GM23338 (cell line): Measurements from ENCODE around the gene SLC15A1. TPM values are rescaled to one million over a fixed set of nuclear protein-coding genes. Genes with fewer than 3 reads are reported as not detected.

Experiments
- ATAC-seq: fragments of 200-7000 bp; cut with Tn5 transposase; 3 replicates; pipeline ENCODE4 v1.9.1; 2020
- DNase-seq: peaks from one replicate; pipeline ENCODE4 v3.0.0-alpha.2; 2015; ENCODE audit warnings: low spot score
- H2AFZ ChIP-seq: fragments of 200-600 bp; sonication (generic); 2 replicates; pipeline ENCODE4 v1.8.0; 2016; ENCODE audit warnings: antibody characterized with exemption, mild to moderate bottlenecking, moderate library complexity
- H3F3A ChIP-seq: fragments of 200-600 bp; sonication (generic); replicated peaks from 2 replicates; pipeline ENCODE4 v1.8.0; 2017; ENCODE audit warnings: antibody characterized with exemption, mixed run types, low read depth
- H3K27ac ChIP-seq: fragments of 200-600 bp; sonication (generic); 2 replicates; pipeline ENCODE4 v1.6.1; 2016; ENCODE audit warnings: low read depth
- H3K27me3 ChIP-seq: fragments of 200-600 bp; sonication (generic); 2 replicates; pipeline ENCODE4 v1.8.0; 2016; ENCODE audit warnings: mild to moderate bottlenecking, mixed run types, moderate library complexity; ENCODE audit not compliant: insufficient read depth
- H3K36me3 ChIP-seq: fragments of 200-600 bp; sonication (generic); 2 replicates; pipeline ENCODE4 v1.8.0; 2016; ENCODE audit warnings: mild to moderate bottlenecking; ENCODE audit not compliant: insufficient read depth
- H3K4me1 ChIP-seq: fragments of 200-600 bp; sonication (generic); 2 replicates; pipeline ENCODE4 v1.8.0; 2016; ENCODE audit warnings: mild to moderate bottlenecking, moderate library complexity; ENCODE audit not compliant: insufficient read depth
- H3K4me2 ChIP-seq: fragments of 200-600 bp; sonication (generic); 2 replicates; pipeline ENCODE4 v1.7.1; 2017; ENCODE audit warnings: mixed run types
- H3K4me3 ChIP-seq: fragments of 200-600 bp; sonication (generic); 2 replicates; pipeline ENCODE4 v1.6.1; 2016; ENCODE audit warnings: mixed run types
- H3K79me2 ChIP-seq: fragments of 200-600 bp; sonication (generic); replicated peaks from 2 replicates; pipeline ENCODE4 v1.8.0; 2017; ENCODE audit warnings: mild to moderate bottlenecking; ENCODE audit not compliant: insufficient read depth
- H3K9me2 ChIP-seq: fragments of 200-600 bp; sonication (generic); 2 replicates; pipeline ENCODE4 v1.8.0; 2017; ENCODE audit not compliant: insufficient read depth
- H4K20me1 ChIP-seq: fragments of 200-600 bp; sonication (generic); replicated peaks from 2 replicates; pipeline ENCODE4 v1.8.0; 2017; ENCODE audit warnings: mild to moderate bottlenecking; ENCODE audit not compliant: insufficient read depth
- H3K27ac Mint-ChIP-seq: 2 replicates; pipeline ENCODE4 v1.8.0; 2020; ENCODE audit warnings: inconsistent platforms, mild to moderate bottlenecking, moderate library complexity, mixed read lengths
- H3K27me3 Mint-ChIP-seq: 3 replicates; pipeline ENCODE4 v1.8.0; 2022; ENCODE audit warnings: low read depth, mild to moderate bottlenecking, moderate library complexity, mixed read lengths, inconsistent platforms; ENCODE audit not compliant: insufficient read depth, poor library complexity
- H3K36me3 Mint-ChIP-seq: 3 replicates; pipeline ENCODE4 v1.8.0; 2021; ENCODE audit warnings: low read depth, mild to moderate bottlenecking, inconsistent platforms, moderate library complexity, mixed read lengths
- H3K4me1 Mint-ChIP-seq: 3 replicates; pipeline ENCODE4 v1.8.0; 2020; ENCODE audit warnings: mild to moderate bottlenecking, inconsistent platforms, mixed read lengths
- H3K4me3 Mint-ChIP-seq: 3 replicates; pipeline ENCODE4 v1.8.0; 2021; ENCODE audit warnings: moderate library complexity, mild to moderate bottlenecking, inconsistent platforms, mixed read lengths
- H3K9me3 Mint-ChIP-seq: 3 replicates; pipeline ENCODE4 v1.8.0; 2020; ENCODE audit warnings: moderate library complexity, mild to moderate bottlenecking, inconsistent platforms, mixed read lengths
- CREB1 ChIP-seq: fragments of 250-450 bp; sonication (Bioruptor Pico); IDR thresholded peaks from 2 replicates; pipeline ENCODE4 v1.5.0; 2020; ENCODE audit warnings: low read depth, mild to moderate bottlenecking, moderate library complexity
- CTCF ChIP-seq, 2 experiments: fragments of 200-600 bp in 1 of 2; sonication (generic) in 1 of 2; conservative IDR thresholded peaks; 2 replicates each; pipeline versions ENCODE4 v1.5.1 to v1.6.1; 2016 to 2017; ENCODE audit warnings: antibody characterized with exemption in 2 of 2, low read depth in 2 of 2, mild to moderate bottlenecking in 2 of 2, moderate library complexity in 1 of 2
- ETS1 ChIP-seq: IDR thresholded peaks from 2 replicates; pipeline ENCODE4 v1.6.1; 2016; ENCODE audit warnings: antibody characterized with exemption
- EZH2 ChIP-seq: fragments of 200-600 bp; sonication (generic); IDR thresholded peaks from one replicate; pipeline ENCODE4 v1.8.0; 2017; ENCODE audit warnings: antibody characterized with exemption, mild to moderate bottlenecking, low read depth; ENCODE audit not compliant: unreplicated experiment
- EZH2phosphoT487 ChIP-seq: fragments of 200-600 bp; sonication (generic); IDR thresholded peaks from one replicate; pipeline ENCODE4 v1.8.1; 2018; ENCODE audit warnings: antibody characterized with exemption; ENCODE audit not compliant: unreplicated experiment
- JUNB ChIP-seq: IDR thresholded peaks from one replicate; pipeline ENCODE4 v1.6.1; 2016; ENCODE audit warnings: antibody characterized with exemption; ENCODE audit not compliant: unreplicated experiment
- NANOG ChIP-seq: IDR thresholded peaks from 2 replicates; pipeline ENCODE4 v1.6.1; 2016; ENCODE audit warnings: antibody characterized with exemption, borderline replicate concordance
- ZNF114 ChIP-seq: fragments of 250-450 bp; sonication (Bioruptor Pico); IDR thresholded peaks from 2 replicates; pipeline ENCODE4 v1.5.0; 2020; ENCODE audit warnings: mild to moderate bottlenecking, moderate library complexity
- ZNF331 ChIP-seq: fragments of 250-450 bp; sonication (Bioruptor Pico); IDR thresholded peaks from 2 replicates; pipeline ENCODE4 v1.5.0; 2020; ENCODE audit warnings: low read depth, mild to moderate bottlenecking, moderate library complexity
- ZNF462 ChIP-seq: fragments of 250-450 bp; sonication (Bioruptor Pico); IDR thresholded peaks from 2 replicates; pipeline ENCODE4 v1.5.0; 2020; ENCODE audit warnings: mild to moderate bottlenecking, moderate library complexity
- polyA plus RNA-seq: library from polyadenylated mRNA; unstranded; fragments of >200 nt; fragmentation: Nextera tagmentation; extraction: Ambion mirVana; gene quantifications from 2 replicates; pipeline ENCODE4 v1.2.1, GENCODE V29; 2016
- total RNA-seq: library from RNA; depleted of rRNA; stranded (reverse); fragments of >200 nt; shearing (Covaris generic); gene quantifications from 2 replicates; pipeline ENCODE4 v1.2.3, GENCODE V29; 2014

Gene SLC15A1
- total and polyA plus RNA-seq, 2 experiments from 2014 or later: 1.6 to 3.0 TPM

GRCh38 chr13:98776644-98777043 is 24.2 kb upstream of the SLC15A1 start (continued):
- no peak for TF ChIP-seq ETS1
- no peak for TF ChIP-seq ZNF114
- no peak for TF ChIP-seq ZNF331
- no peak for TF ChIP-seq NANOG
- TF ChIP-seq EZH2phosphoT487: no peak
- TF ChIP-seq CTCF (conservative IDR thresholded peaks at IDR 0.05; ENCODE audit: low read depth in 2 of 2): no peak

- peaks cover 7% of the 10 kb centered on the region for H3K4me1 ChIP-seq
- H2AFZ ChIP-seq: no peak overlapping the region; the same call in 1 of the 2 replicates
- H3K27me3 ChIP-seq: no peaks in the 10 kb centered on the region
- Mint-ChIP-seq H3K27me3 (peaks cover 4% of the 10 kb centered on the region), H3K36me3 (no peaks in the 10 kb centered on the region; the same call in 2 of the 3 replicates), H3K4me3 (no peak overlapping the region), H3K4me1 (peaks cover 11% of the 10 kb centered on the region; the same call in 2 of the 3 replicates), H3K27ac (no peak overlapping the region), H3K9me3 (no peaks in the 10 kb centered on the region)
- no peaks in the 10 kb centered on the region for H3K79me2 ChIP-seq
- no peak overlapping the region for H3K4me2 ChIP-seq
- H3K4me3 ChIP-seq: no peak overlapping the region
- H4K20me1 ChIP-seq: no peaks in the 10 kb centered on the region
- peaks cover 5% of the 10 kb centered on the region for H3K9me2 ChIP-seq
- no peak overlapping the region for H3K27ac ChIP-seq
- ATAC-seq (no peak), DNase-seq (no peak)
- H3K36me3 ChIP-seq: no peaks in the 10 kb centered on the region
- no peaks in the 10 kb centered on the region for H3F3A ChIP-seq
- TF ChIP-seq JUNB: no peak
- TF ChIP-seq CREB1 (CRISPR knock-in tag): no peak
- TF ChIP-seq ZNF462 (CRISPR knock-in tag): no peak
- TF ChIP-seq EZH2: no peak
- TF ChIP-seq CTCF (conservative IDR thresholded peaks at IDR 0.05; ENCODE audit: low read depth in 2 of 2): no peak
- TF ChIP-seq ZNF114: no peak
- no peak for TF ChIP-seq ZNF331
These were observed 23.5 kb upstream of the SLC15A1 start for GRCh38 chr13:98775844-98776598.
